Measurements from ENCODE around the gene FXYD4. TPM values are rescaled to one million over a fixed set of nuclear protein-coding genes. Genes with fewer than 3 reads are reported as not detected.

The FXYD4 gene
- total RNA-seq, 3 donors from 2014 or later (not counting 1 experiment from before 2014, with no cell fraction given), result not detected

- WGBS (ENCODE audit: insufficient coverage), result 74% methylated on average over 4 of the region's 4 CpGs
- no peaks in the 10 kb centered on the region for H3K9me3 Mint-ChIP-seq
- intact Hi-C loops (cut with micrococcal nuclease), result no loop called here
Measured at GRCh38 chr10:43355749-43356371, 15.6 kb upstream of the FXYD4 start.

GRCh38 chr10:43360086-43360485 lies 11.3 kb upstream of the FXYD4 start:
- no peak for TF ChIP-seq CTCF (IDR thresholded peaks at IDR 0.05)
- H3K4me3 Mint-ChIP-seq, result peak overlapping the region; percentile 74
- no peaks in the 10 kb centered on the region for H3K27me3 Mint-ChIP-seq (ENCODE audit: low read depth in 2 of 2)
- Histone ChIP-seq H3K9me3 (ENCODE audit: control insufficient read depth, insufficient read depth, low read length) (no peaks in the 10 kb centered on the region), H3K27ac (ENCODE audit: low read length) (no peak overlapping the region), H3K36me3 (ENCODE audit: control insufficient read depth, insufficient read depth, low read length) (no peaks in the 10 kb centered on the region), H3K4me1 (ENCODE audit: control insufficient read depth, insufficient read depth, low read length) (peaks cover 21% of the 10 kb centered on the region), H3K27me3 (ENCODE audit: control insufficient read depth, insufficient read depth, low read length) (no peaks in the 10 kb centered on the region), H3K4me3 (ENCODE audit: low read length) (no peak overlapping the region)
- WGBS (ENCODE audit: insufficient coverage), result 94% methylated on average over 6 of the region's 6 CpGs
- ATAC-seq (no peak), DNase-seq (no peak)
- peaks cover 19 to 30% of the 10 kb centered on the region in 2 donors for H3K4me1 Mint-ChIP-seq
- H3K27ac Mint-ChIP-seq, result peak overlapping the region; percentile 41 to 89
- H3K9me3 Mint-ChIP-seq, result no peaks in the 10 kb centered on the region
- H3K36me3 Mint-ChIP-seq, result no peaks in the 10 kb centered on the region
- intact Hi-C loops (cut with micrococcal nuclease), result no loop called here

More at GRCh38 chr10:43355749-43356371, 15.6 kb upstream of the FXYD4 start:
- TF ChIP-seq CTCF (IDR thresholded peaks at IDR 0.05), result no peak
- H3K9me3 ChIP-seq (ENCODE audit: control insufficient read depth, insufficient read depth, low read length), result no peaks in the 10 kb centered on the region
- H3K27ac ChIP-seq (ENCODE audit: low read length), result no peak overlapping the region
- Mint-ChIP-seq H3K27ac (no peak overlapping the region), H3K27me3 (ENCODE audit: low read depth in 2 of 2) (peaks cover 1% of the 10 kb centered on the region in 2 donors), H3K36me3 (no peaks in the 10 kb centered on the region), H3K4me3 (no peak overlapping the region), H3K4me1 (peaks cover 2 to 12% of the 10 kb centered on the region in 2 donors)
- DNase-seq (no peak), ATAC-seq (no peak)
- H3K4me1 ChIP-seq (ENCODE audit: control insufficient read depth, insufficient read depth, low read length), result peaks cover 2% of the 10 kb centered on the region
- no peak overlapping the region for H3K4me3 ChIP-seq (ENCODE audit: low read length)
- H3K36me3 ChIP-seq (ENCODE audit: control insufficient read depth, insufficient read depth, low read length), result no peaks in the 10 kb centered on the region
- peaks cover 2% of the 10 kb centered on the region for H3K27me3 ChIP-seq (ENCODE audit: control insufficient read depth, insufficient read depth, low read length)

- Histone ChIP-seq H3K9me3 (ENCODE audit: control insufficient read depth, insufficient read depth, low read length) (no peaks in the 10 kb centered on the region), H3K36me3 (ENCODE audit: control insufficient read depth, insufficient read depth, low read length) (no peaks in the 10 kb centered on the region), H3K4me1 (ENCODE audit: control insufficient read depth, insufficient read depth, low read length) (peaks cover 21% of the 10 kb centered on the region), H3K27ac (ENCODE audit: low read length) (peak overlapping the region; percentile 92), H3K4me3 (ENCODE audit: low read length) (peak overlapping the region; percentile 99), H3K27me3 (ENCODE audit: control insufficient read depth, insufficient read depth, low read length) (no peaks in the 10 kb centered on the region)
- intact Hi-C loops (cut with micrococcal nuclease), result no loop called here
- Mint-ChIP-seq H3K27ac (peak overlapping the region; percentile 84 to 89), H3K36me3 (no peaks in the 10 kb centered on the region), H3K4me3 (peak overlapping the region; percentile 82), H3K4me1 (peaks cover 19 to 26% of the 10 kb centered on the region in 2 donors), H3K9me3 (no peaks in the 10 kb centered on the region), H3K27me3 (ENCODE audit: low read depth in 2 of 2) (no peaks in the 10 kb centered on the region)
- peak in 1 of 2 donors; percentile 55 for DNase-seq
- no peak for TF ChIP-seq CTCF (IDR thresholded peaks at IDR 0.05)
- 14% methylated on average over 21 of the region's 21 CpGs for WGBS (ENCODE audit: insufficient coverage)
- ATAC-seq, result peak in 2 of 3 donors; percentile 16 to 20
Measured at GRCh38 chr10:43361547-43362190, 9.8 kb upstream of the FXYD4 start.

All from natural killer cell (primary cell).